IMR-90 (cell line): ENCODE results near the gene THRA. TPM values are rescaled to one million over a fixed set of nuclear protein-coding genes. Genes with fewer than 3 reads are reported as not detected.

Source experiments
- ATAC-seq: fragments of 200-7000 bp; cut with Tn5 transposase; 2 replicates; pipeline ENCODE4 v1.9.1; 2020; ENCODE audit warnings: low read depth, mild to moderate bottlenecking, moderate library complexity
- BruUV-seq: library from RNA; stranded (reverse); fragments of 400-500 nt; replicated peaks from 2 replicates; lab custom pipeline; 2021; lab: Mats Ljungman, UMichigan
- CTCF ChIA-PET: fragments of 300-600 bp; formaldehyde crosslinking; extraction: SDS; loops from one replicate; lab custom pipeline; 2021; ENCODE audit warnings: antibody characterized with exemption; lab: Yijun Ruan, JAX
- POLR2A ChIA-PET: fragments of 300-600 bp; sonication (Branson Sonifier 250); formaldehyde crosslinking; loops from one replicate; lab custom pipeline; 2022; ENCODE audit warnings: antibody characterized with exemption; ENCODE audit not compliant: unreplicated experiment; lab: Charles Lee
- DNase-seq: peaks from one replicate; pipeline ENCODE4 v3.0.0; 2013
- H2AFZ ChIP-seq: replicated peaks from 2 replicates; pipeline ENCODE3; 2013; ENCODE audit warnings: low read length, mild to moderate bottlenecking; ENCODE audit not compliant: poor library complexity
- H2AK5ac ChIP-seq: 2 replicates; pipeline ENCODE4 v1.6.1; 2013; ENCODE audit warnings: low read depth, low read length, inconsistent platforms
- H2AK9ac ChIP-seq: replicated peaks from 2 replicates; pipeline ENCODE3; 2013; ENCODE audit warnings: mild to moderate bottlenecking, low read depth, low read length, moderate library complexity; ENCODE audit not compliant: poor library complexity
- H2BK120ac ChIP-seq: 2 replicates; pipeline ENCODE4 v1.6.1; 2013; ENCODE audit warnings: low read depth, low read length, inconsistent platforms
- H2BK15ac ChIP-seq: 3 replicates; pipeline ENCODE4 v1.6.1; 2013; ENCODE audit warnings: low read depth, low read length, inconsistent platforms
- H2BK20ac ChIP-seq: 2 replicates; pipeline ENCODE4 v1.6.1; 2013; ENCODE audit warnings: low read depth, mild to moderate bottlenecking, inconsistent platforms, low read length, moderate library complexity
- H2BK5ac ChIP-seq: 2 replicates; pipeline ENCODE4 v1.6.1; 2013; ENCODE audit warnings: mild to moderate bottlenecking, low read depth, low read length, inconsistent platforms; ENCODE audit not compliant: poor library complexity, severe bottlenecking
- H3K14ac ChIP-seq: replicated peaks from 2 replicates; pipeline ENCODE4 v1.6.1; 2013; ENCODE audit warnings: low read depth, low read length, inconsistent platforms
- H3K18ac ChIP-seq: 2 replicates; pipeline ENCODE4 v1.6.1; 2013; ENCODE audit warnings: low read depth, low read length, control low read depth
- H3K23ac ChIP-seq: 2 replicates; pipeline ENCODE4 v1.6.1; 2013; ENCODE audit warnings: low read depth, low read length, inconsistent platforms
- H3K27ac ChIP-seq: 2 replicates; pipeline ENCODE4 v1.5.1; 2013; ENCODE audit warnings: mild to moderate bottlenecking, control low read depth, low read length; ENCODE audit not compliant: insufficient read depth
- H3K27me3 ChIP-seq: 2 replicates; pipeline ENCODE4 v1.6.1; 2013; ENCODE audit warnings: low read length; ENCODE audit not compliant: control insufficient read depth, insufficient read depth
- H3K36me3 ChIP-seq: 2 replicates; pipeline ENCODE4 v1.6.1; 2013; ENCODE audit warnings: low read length, mixed read lengths; ENCODE audit not compliant: control insufficient read depth, insufficient read depth
- H3K4ac ChIP-seq: 2 replicates; pipeline ENCODE4 v1.6.1; 2013; ENCODE audit warnings: low read depth, low read length, inconsistent platforms
- H3K4me1 ChIP-seq: 2 replicates; pipeline ENCODE4 v1.6.1; 2013; ENCODE audit warnings: low read length, mixed read lengths; ENCODE audit not compliant: control insufficient read depth, insufficient read depth
- H3K4me2 ChIP-seq: 2 replicates; pipeline ENCODE4 v1.6.1; 2013; ENCODE audit warnings: low read depth, mild to moderate bottlenecking, control low read depth, low read length, moderate library complexity
- H3K4me3 ChIP-seq: 2 replicates; pipeline ENCODE4 v1.5.1; 2013; ENCODE audit warnings: low read depth, mild to moderate bottlenecking, control low read depth, low read length, moderate library complexity; ENCODE audit not compliant: insufficient read depth
- H3K56ac ChIP-seq: 2 replicates; pipeline ENCODE4 v1.6.1; 2013; ENCODE audit warnings: low read length, inconsistent platforms; ENCODE audit not compliant: insufficient read depth; ENCODE audit errors: extremely low read depth
- H3K79me1 ChIP-seq, 2 experiments: 2 replicates each; pipeline ENCODE4 v1.6.1; 2013; ENCODE audit warnings: low read length in 2 of 2, inconsistent platforms in 1 of 2, low read depth in 1 of 2
- H3K9ac ChIP-seq: 2 replicates; pipeline ENCODE4 v1.6.1; 2013; ENCODE audit warnings: low read depth, low read length, control low read depth
- H3K9me1 ChIP-seq: 2 replicates; pipeline ENCODE4 v1.6.1; 2013; ENCODE audit warnings: low read length, inconsistent platforms; ENCODE audit not compliant: insufficient read depth
- H3K9me3 ChIP-seq: 2 replicates; pipeline ENCODE4 v1.6.1; 2013; ENCODE audit warnings: low read length; ENCODE audit not compliant: control insufficient read depth, insufficient read depth
- H4K20me1 ChIP-seq: 2 replicates; pipeline ENCODE4 v1.6.1; 2013; ENCODE audit warnings: low read length, inconsistent platforms; ENCODE audit not compliant: insufficient read depth
- H4K5ac ChIP-seq: 2 replicates; pipeline ENCODE4 v1.6.1; 2013; ENCODE audit warnings: mild to moderate bottlenecking, low read depth, low read length, control low read depth
- H4K8ac ChIP-seq, 2 experiments: 2 replicates each; pipeline ENCODE4 v1.6.1; 2013; ENCODE audit warnings: low read depth in 2 of 2, low read length in 2 of 2, control low read depth in 1 of 2, inconsistent platforms in 1 of 2
- H4K91ac ChIP-seq: 2 replicates; pipeline ENCODE4 v1.6.1; 2013; ENCODE audit warnings: low read depth, low read length, inconsistent platforms; ENCODE audit not compliant: insufficient read depth
- BHLHE40 ChIP-seq: fragments of 150-350 bp; IDR thresholded peaks from 2 replicates; pipeline ENCODE4 v1.6.1; 2016; ENCODE audit warnings: mild to moderate bottlenecking, low read depth, low read length
- ELK1 ChIP-seq: fragments of 150-350 bp; IDR thresholded peaks from 2 replicates; pipeline ENCODE4 v1.6.1; 2016; ENCODE audit warnings: low read depth, mild to moderate bottlenecking, low read length, moderate library complexity, borderline replicate concordance
- FOS ChIP-seq: fragments of 150-350 bp; IDR thresholded peaks from 2 replicates; pipeline ENCODE4 v1.6.1; 2016; ENCODE audit warnings: low read depth, low read length
- MAZ ChIP-seq: IDR thresholded peaks from 2 replicates; pipeline ENCODE4 v1.6.1; 2012; ENCODE audit warnings: low read depth, mild to moderate bottlenecking, low read length, improper control_type of control experiment, moderate library complexity, borderline replicate concordance
- MXI1 ChIP-seq: IDR thresholded peaks from 2 replicates; pipeline ENCODE4 v1.6.1; 2012; ENCODE audit warnings: low read depth, mild to moderate bottlenecking, low read length, moderate library complexity, borderline replicate concordance
- RAD21 ChIP-seq: IDR thresholded peaks from 2 replicates; pipeline ENCODE4 v1.6.1; 2012; ENCODE audit warnings: low read length, improper control_type of control experiment
- RFX5 ChIP-seq: IDR thresholded peaks from 2 replicates; pipeline ENCODE4 v1.8.0; 2012; ENCODE audit warnings: low read depth, mild to moderate bottlenecking, low read length, moderate library complexity
- SMC3 ChIP-seq: fragments of 150-350 bp; IDR thresholded peaks from 2 replicates; pipeline ENCODE4 v1.6.1; 2016; ENCODE audit warnings: low read depth, mild to moderate bottlenecking, antibody characterized with exemption, low read length, moderate library complexity
- WGBS, 2 experiments: methylation state at CpG; one replicate each; pipeline versions ENCODE4 v1.1.5 to v1.1.7; 2013; ENCODE audit warnings: missing lambda C conversion rate in 2 of 2; ENCODE audit not compliant: insufficient read length in 1 of 2; ENCODE audit errors: extremely low coverage in 2 of 2; 5-methylcytosine and 5-hydroxymethylcytosine counted together
- dilution Hi-C: fragments of 300-500 bp; cut with HindIII; formaldehyde crosslinking; loops from one replicate; pipeline ENCODE4 v1.14.3; 2018; ENCODE audit warnings: low sequenced_read_pairs; ENCODE audit not compliant: unreplicated experiment
- in situ Hi-C: fragments of 300-500 bp; cut with MboI; formaldehyde crosslinking; loops from 3 replicates; pipeline ENCODE4 v1.14.3; 2019; ENCODE audit warnings: low sequenced_read_pairs, inconsistent platforms, mixed read lengths
- intact Hi-C: fragments of 100-400 bp; cut with micrococcal nuclease; formaldehyde crosslinking; loops from 2 replicates; pipeline ENCODE4 v1.10.0; 2022
- polyA plus RNA-seq, 3 experiments: library from polyadenylated mRNA; depleted of rRNA; stranded (reverse); fragments of >200 nt; gene quantifications; 2 replicates each; pipeline ENCODE4 v1.2.3, GENCODE V29; 2012; ENCODE audit warnings: low replicate concordance in 1 of 3
- total RNA-seq: library from RNA; depleted of rRNA; stranded (reverse); fragments of >200 nt; gene quantifications from 2 replicates; pipeline ENCODE4 v1.2.3, GENCODE V29; 2012
- TF ChIP-seq, protein P1 (sequence below): conservative IDR thresholded peaks from 2 replicates; pipeline ENCODE4 v1.5.1; 2012; ENCODE audit warnings: mild to moderate bottlenecking, low read depth, low read length, improper control_type of control experiment
- TF ChIP-seq, protein P2 (sequence below): fragments of 150-350 bp; IDR thresholded peaks from 2 replicates; pipeline ENCODE4 v1.6.1; 2017; ENCODE audit warnings: mild to moderate bottlenecking, antibody characterized with exemption, low read length, low read depth

The THRA gene
- total and polyA plus RNA-seq, 2 of the 4 experiments (the other 2 are of a cell fraction): 22.0 to 23.4 TPM

DNA sequence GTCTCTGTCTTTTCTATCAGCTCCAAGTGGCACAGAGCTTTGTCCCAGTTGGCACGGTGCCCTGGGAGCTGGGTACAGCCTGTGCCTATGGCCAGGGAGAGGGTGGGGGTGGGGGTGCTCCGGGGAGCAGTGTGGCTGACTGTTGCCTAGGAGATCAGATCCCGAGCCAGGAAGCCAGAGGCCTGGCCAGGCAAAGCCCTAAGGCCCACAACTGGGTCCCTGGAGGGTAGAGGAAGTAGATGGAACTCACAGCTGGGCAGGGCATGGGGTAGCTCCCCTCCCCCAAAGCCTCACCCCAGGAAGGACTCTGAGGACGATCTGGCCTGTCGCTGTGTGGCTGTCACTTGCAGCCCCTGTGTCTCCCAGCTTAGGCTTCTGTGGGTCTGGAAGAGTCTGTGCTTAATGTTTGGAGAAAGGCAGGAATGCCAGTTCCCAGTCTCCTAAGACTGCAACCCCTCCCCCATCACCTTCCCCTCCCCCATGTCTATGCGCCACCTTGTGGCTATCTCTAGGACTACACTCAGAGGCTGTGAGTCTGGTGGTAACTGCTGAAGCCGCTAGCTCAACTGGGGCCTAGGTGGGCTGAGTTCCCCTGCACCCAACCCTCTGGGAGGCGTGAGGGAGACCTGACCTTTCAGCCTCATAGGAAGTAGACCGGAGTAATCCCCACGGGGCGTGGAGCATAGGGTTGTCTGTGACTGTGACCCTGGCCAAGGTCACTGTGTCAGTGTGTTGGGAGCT is 12.6 kb downstream of the THRA start (continued):
- TF ChIP-seq FOS: no peak
- peak; percentile 55; the same call in 1 of the 2 replicates for TF ChIP-seq MAZ

DNA sequence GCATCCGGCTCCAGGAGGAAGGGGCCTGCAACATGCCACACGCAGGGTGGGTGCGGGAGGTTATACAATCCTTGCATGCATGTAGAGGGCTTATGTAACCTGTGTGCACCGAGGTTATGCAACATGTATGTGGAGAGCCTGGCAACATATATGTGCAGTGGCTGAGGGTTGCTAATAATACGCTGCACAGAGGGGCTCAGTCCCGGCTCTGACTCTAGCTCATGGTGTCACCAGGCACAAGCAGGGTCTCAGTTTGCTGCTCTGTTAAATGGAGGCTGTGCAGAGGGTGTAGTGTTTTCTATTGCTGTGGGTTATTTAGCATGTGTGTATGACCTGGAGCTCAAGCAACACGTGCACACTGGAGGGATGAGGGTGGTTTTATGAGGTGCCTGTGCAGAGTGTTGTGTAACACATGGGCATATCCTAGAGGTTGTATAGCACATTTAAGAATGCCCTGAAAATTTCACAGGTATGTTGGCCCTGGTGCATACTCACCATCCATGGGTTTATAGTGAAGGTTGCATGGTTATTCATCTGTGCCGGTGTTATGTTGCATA is 13.3 kb downstream of the THRA start:
- Histone ChIP-seq H4K91ac (no peak overlapping the region), H3K27me3 (no peaks in the 10 kb centered on the region), H3K9me1 (peaks cover 9% of the 10 kb centered on the region), H2BK20ac (no peak overlapping the region), H3K56ac (no peak overlapping the region), H3K23ac (no peak overlapping the region), H3K18ac (no peak overlapping the region), H2BK5ac (no peak overlapping the region), H3K14ac (peak overlapping the region; percentile 66; the same call in 1 of the 2 replicates), H3K36me3 (peaks cover 23% of the 10 kb centered on the region), H2AK9ac (no peak overlapping the region), H3K79me1 (peaks cover 10 to 65% of the 10 kb centered on the region in 2 experiments), H2BK120ac (no peak overlapping the region), H3K4me2 (no peak overlapping the region; the same call in 1 of the 2 replicates), H2AFZ (peak overlapping the region; percentile 74), H4K5ac (no peak overlapping the region), H3K9me3 (no peaks in the 10 kb centered on the region), H4K20me1 (peaks cover 23% of the 10 kb centered on the region), H3K27ac (no peak overlapping the region), H3K4me3 (no peak overlapping the region), H2BK15ac (no peak overlapping the region), H3K9ac (no peak overlapping the region), H3K4me1 (peaks cover 25% of the 10 kb centered on the region), H2AK5ac (peak overlapping the region; percentile 78; the same call in 1 of the 2 replicates), H3K4ac (peak overlapping the region; percentile 79), H4K8ac (no peak overlapping the region)
- intact Hi-C loops (loop anchor here (1.0 kb wide), 1 partner anchor 63 kb away; no protein-coding TSS in a partner anchor), dilution Hi-C loops (no loop called here), in situ Hi-C loops (no loop called here)
- ATAC-seq (no peak), DNase-seq (no peak)
- no TSS peak for BruUV-seq
- POLR2A ChIA-PET: no interaction called here
- 58% methylated on average over 6 of the region's 8 CpGs; no CpG with 5 or more reads in 1 of the 2 experiments for WGBS, 2 experiments
- CTCF ChIA-PET: interaction anchor here (0.7 to 3.0 kb wide), 6 partner anchors 10 to 67 kb away, joined by 3 to 24 read pairs (median 8); partner anchors contain the start of genes MED24 and THRA
- no peak for TF ChIP-seq MAZ
- TF ChIP-seq MXI1: no peak
- TF ChIP-seq, protein P1, sequence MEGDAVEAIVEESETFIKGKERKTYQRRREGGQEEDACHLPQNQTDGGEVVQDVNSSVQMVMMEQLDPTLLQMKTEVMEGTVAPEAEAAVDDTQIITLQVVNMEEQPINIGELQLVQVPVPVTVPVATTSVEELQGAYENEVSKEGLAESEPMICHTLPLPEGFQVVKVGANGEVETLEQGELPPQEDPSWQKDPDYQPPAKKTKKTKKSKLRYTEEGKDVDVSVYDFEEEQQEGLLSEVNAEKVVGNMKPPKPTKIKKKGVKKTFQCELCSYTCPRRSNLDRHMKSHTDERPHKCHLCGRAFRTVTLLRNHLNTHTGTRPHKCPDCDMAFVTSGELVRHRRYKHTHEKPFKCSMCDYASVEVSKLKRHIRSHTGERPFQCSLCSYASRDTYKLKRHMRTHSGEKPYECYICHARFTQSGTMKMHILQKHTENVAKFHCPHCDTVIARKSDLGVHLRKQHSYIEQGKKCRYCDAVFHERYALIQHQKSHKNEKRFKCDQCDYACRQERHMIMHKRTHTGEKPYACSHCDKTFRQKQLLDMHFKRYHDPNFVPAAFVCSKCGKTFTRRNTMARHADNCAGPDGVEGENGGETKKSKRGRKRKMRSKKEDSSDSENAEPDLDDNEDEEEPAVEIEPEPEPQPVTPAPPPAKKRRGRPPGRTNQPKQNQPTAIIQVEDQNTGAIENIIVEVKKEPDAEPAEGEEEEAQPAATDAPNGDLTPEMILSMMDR: no peak
- no peak for TF ChIP-seq SMC3
- TF ChIP-seq RAD21: no peak
- no peak for TF ChIP-seq BHLHE40
- no peak for TF ChIP-seq ELK1
- TF ChIP-seq, protein P2, sequence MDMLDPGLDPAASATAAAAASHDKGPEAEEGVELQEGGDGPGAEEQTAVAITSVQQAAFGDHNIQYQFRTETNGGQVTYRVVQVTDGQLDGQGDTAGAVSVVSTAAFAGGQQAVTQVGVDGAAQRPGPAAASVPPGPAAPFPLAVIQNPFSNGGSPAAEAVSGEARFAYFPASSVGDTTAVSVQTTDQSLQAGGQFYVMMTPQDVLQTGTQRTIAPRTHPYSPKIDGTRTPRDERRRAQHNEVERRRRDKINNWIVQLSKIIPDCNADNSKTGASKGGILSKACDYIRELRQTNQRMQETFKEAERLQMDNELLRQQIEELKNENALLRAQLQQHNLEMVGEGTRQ: no peak
- TF ChIP-seq RFX5: no peak
